ENCODE results near the gene CDH4. TPM values are rescaled to one million over a fixed set of nuclear protein-coding genes. Genes with fewer than 3 reads are reported as not detected.

Gene CDH4
- total RNA-seq, 1 experiment from 2014 or later, result not detected

DNA sequence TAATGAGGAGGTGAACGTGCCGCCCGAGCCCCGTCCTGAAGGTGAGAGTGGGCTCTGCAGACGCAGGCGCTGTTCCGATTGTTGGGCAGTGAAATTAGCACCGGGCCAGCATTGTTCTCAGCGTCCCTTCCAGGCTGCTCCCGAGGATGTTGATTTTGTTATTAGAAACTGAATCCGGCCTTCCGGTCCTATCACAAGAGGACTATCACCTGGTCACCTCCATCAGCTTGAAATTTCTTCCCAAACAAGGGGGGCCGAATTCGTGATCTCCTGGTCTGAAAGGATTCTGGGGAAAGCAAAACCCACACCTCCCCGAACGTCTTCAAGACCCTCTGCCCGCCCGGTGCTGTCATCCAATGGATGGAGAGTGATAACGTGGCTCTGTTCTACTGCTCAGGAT is 627.6 kb downstream of the CDH4 start:
- Histone ChIP-seq H4K20me1 (ENCODE audit: insufficient read depth, low read depth, low read length) (peaks cover 25% of the 10 kb centered on the region; the same call in 1 of the 2 replicates), H3K9me2 (replicated peaks; ENCODE audit: insufficient read depth, low read length) (no peaks in the 10 kb centered on the region), H3K4me3 (ENCODE audit: low read length) (no peak overlapping the region), H3K9ac (ENCODE audit: low read length) (no peak overlapping the region), H3K4me2 (ENCODE audit: low read depth, low read length, poor library complexity, severe bottlenecking) (no peak overlapping the region), H3K9me3 (ENCODE audit: low read length) (no peaks in the 10 kb centered on the region), H3K79me2 (ENCODE audit: low read length) (no peaks in the 10 kb centered on the region), H3K4me1 (ENCODE audit: low read length) (peaks cover 11% of the 10 kb centered on the region), H2AFZ (ENCODE audit: low read length) (no peak overlapping the region), H3K27me3 (ENCODE audit: low read length) (no peaks in the 10 kb centered on the region), H3K27ac (ENCODE audit: low read length) (no peak overlapping the region), H3K36me3 (ENCODE audit: insufficient read depth, low read length) (no peaks in the 10 kb centered on the region)
- no peak for DNase-seq

- no peak overlapping the region for H3K4me2 ChIP-seq (ENCODE audit: low read depth, low read length, poor library complexity, severe bottlenecking)
- no peaks in the 10 kb centered on the region for H3K79me2 ChIP-seq (ENCODE audit: low read length)
- no peaks in the 10 kb centered on the region for H3K9me2 ChIP-seq (replicated peaks; ENCODE audit: insufficient read depth, low read length)
- H3K27me3 ChIP-seq (ENCODE audit: low read length), result no peaks in the 10 kb centered on the region
- no peak overlapping the region for H3K27ac ChIP-seq (ENCODE audit: low read length)
- no peak for DNase-seq
- peaks cover 22% of the 10 kb centered on the region for H3K4me1 ChIP-seq (ENCODE audit: low read length)
- no peaks in the 10 kb centered on the region for H3K36me3 ChIP-seq (ENCODE audit: insufficient read depth, low read length)
- no peak overlapping the region for H3K4me3 ChIP-seq (ENCODE audit: low read length)
- no peaks in the 10 kb centered on the region for H3K9me3 ChIP-seq (ENCODE audit: low read length)
- H4K20me1 ChIP-seq (ENCODE audit: insufficient read depth, low read depth, low read length), result peaks cover 31% of the 10 kb centered on the region; the same call in 1 of the 2 replicates
- H2AFZ ChIP-seq (ENCODE audit: low read length), result no peak overlapping the region
- no peak overlapping the region for H3K9ac ChIP-seq (ENCODE audit: low read length)
These were observed 628.6 kb downstream of the CDH4 start for GRCh38 chr20:61880706-61881105.

DNA sequence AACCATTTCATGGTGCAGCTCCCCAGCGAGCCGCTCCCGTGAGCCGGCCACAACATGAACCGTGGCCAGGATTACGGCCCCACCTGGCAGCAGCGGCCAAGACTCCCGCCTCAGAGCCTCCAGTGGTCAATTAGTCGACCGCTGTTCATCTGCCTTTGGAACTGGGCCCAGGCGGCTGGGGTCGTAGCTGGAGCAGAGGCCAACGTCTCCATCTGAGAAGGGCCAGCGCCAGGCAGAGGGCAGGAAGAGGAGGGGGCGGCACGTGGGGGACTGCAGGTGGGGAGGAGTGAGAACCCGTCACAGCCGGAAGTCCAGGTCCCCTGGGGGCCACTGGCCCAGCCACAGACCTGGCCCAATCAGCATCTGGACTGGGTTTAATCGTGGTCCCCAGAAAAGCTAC is 629.4 kb downstream of the CDH4 start:
- H3K36me3 ChIP-seq (ENCODE audit: insufficient read depth, low read length), result no peaks in the 10 kb centered on the region
- H2AFZ ChIP-seq (ENCODE audit: low read length), result no peak overlapping the region
- H3K79me2 ChIP-seq (ENCODE audit: low read length), result no peaks in the 10 kb centered on the region
- no peaks in the 10 kb centered on the region for H3K9me3 ChIP-seq (ENCODE audit: low read length)
- peaks cover 34% of the 10 kb centered on the region; the same call in 1 of the 2 replicates for H4K20me1 ChIP-seq (ENCODE audit: insufficient read depth, low read depth, low read length)
- H3K4me1 ChIP-seq (ENCODE audit: low read length), result peaks cover 29% of the 10 kb centered on the region
- H3K27me3 ChIP-seq (ENCODE audit: low read length), result no peaks in the 10 kb centered on the region
- H3K4me2 ChIP-seq (ENCODE audit: low read depth, low read length, poor library complexity, severe bottlenecking), result no peak overlapping the region
- no peaks in the 10 kb centered on the region for H3K9me2 ChIP-seq (replicated peaks; ENCODE audit: insufficient read depth, low read length)
- no peak overlapping the region for H3K4me3 ChIP-seq (ENCODE audit: low read length)
- DNase-seq, result no peak
- H3K27ac ChIP-seq (ENCODE audit: low read length), result no peak overlapping the region
- no peak overlapping the region for H3K9ac ChIP-seq (ENCODE audit: low read length)

DNA sequence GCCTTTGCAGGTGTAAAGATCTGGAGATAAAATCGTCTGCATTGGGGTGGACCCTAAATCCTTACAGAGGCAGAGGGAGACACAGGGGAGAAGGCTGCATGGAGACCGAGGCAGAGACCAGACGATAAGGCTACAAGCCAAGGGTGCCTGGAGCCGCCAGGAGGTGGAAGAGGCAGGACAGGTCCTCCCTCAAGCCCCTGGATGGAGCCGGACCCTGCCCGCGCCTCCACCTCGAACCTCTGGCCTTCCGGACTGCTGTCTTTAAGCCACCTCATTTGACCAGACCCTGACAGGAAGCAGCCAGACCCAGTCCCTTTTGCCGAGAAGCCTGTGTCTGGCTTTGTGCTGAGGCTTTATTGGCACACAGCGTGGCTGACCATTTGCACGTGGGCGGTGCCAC is 629.8 kb downstream of the CDH4 start:
- H3K4me2 ChIP-seq (ENCODE audit: low read depth, low read length, poor library complexity, severe bottlenecking), result no peak overlapping the region
- no peak overlapping the region for H3K4me3 ChIP-seq (ENCODE audit: low read length)
- no peaks in the 10 kb centered on the region for H3K9me2 ChIP-seq (replicated peaks; ENCODE audit: insufficient read depth, low read length)
- no peak overlapping the region for H3K27ac ChIP-seq (ENCODE audit: low read length)
- peaks cover 34% of the 10 kb centered on the region; the same call in 1 of the 2 replicates for H4K20me1 ChIP-seq (ENCODE audit: insufficient read depth, low read depth, low read length)
- H3K79me2 ChIP-seq (ENCODE audit: low read length), result no peaks in the 10 kb centered on the region
- DNase-seq, result no peak
- H2AFZ ChIP-seq (ENCODE audit: low read length), result no peak overlapping the region
- no peak overlapping the region for H3K9ac ChIP-seq (ENCODE audit: low read length)
- no peaks in the 10 kb centered on the region for H3K27me3 ChIP-seq (ENCODE audit: low read length)
- peaks cover 33% of the 10 kb centered on the region for H3K4me1 ChIP-seq (ENCODE audit: low read length)
- no peaks in the 10 kb centered on the region for H3K9me3 ChIP-seq (ENCODE audit: low read length)
- H3K36me3 ChIP-seq (ENCODE audit: insufficient read depth, low read length), result no peaks in the 10 kb centered on the region

DNA sequence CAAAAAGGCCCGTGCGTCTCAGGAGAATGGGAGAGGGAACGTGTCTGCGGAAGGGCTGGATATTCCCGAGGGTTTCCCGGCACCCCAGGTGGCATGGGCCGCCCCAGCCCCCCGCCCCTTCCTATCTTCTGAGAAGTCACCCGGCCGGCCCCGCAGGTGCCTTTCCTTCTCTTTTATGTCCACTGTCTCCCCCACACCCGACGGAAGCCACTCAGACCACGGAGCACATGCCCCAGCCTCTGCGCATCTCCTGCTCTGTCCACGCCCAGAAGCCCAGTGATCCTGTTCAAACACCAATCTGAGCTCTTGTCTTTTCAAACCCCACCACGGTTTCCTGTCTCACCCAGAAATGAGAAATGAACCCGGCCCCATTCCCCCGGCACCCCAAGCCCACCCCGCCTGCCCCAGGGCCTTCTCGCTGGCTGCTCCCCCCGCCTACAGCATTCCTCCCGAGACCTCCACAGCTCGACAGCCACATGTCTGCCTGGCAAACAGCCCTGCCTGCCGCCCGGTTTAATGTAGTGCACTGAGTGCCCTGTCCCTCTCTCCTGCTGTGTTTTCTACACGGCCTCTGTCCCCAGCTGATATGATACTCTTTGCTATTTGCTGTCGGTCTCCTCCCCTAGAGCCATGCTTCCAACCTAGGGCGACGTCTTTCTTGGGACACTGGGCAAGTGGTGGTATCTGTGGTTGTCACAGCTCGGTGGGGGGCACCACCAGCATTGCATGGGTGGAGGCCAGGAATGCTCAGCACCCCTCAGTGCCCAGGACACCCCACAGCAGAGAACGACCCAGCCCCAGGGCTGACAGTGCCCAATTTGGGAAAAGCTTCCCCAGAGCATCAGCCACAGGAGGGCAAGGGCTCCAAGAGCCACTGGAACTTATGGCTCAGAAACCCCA is 630.9 kb downstream of the CDH4 start:
- Histone ChIP-seq H3K36me3 (ENCODE audit: insufficient read depth, low read length) (no peaks in the 10 kb centered on the region), H3K4me3 (ENCODE audit: low read length) (no peak overlapping the region), H3K27ac (ENCODE audit: low read length) (no peak overlapping the region), H3K9me2 (replicated peaks; ENCODE audit: insufficient read depth, low read length) (no peaks in the 10 kb centered on the region), H3K9ac (ENCODE audit: low read length) (no peak overlapping the region), H3K4me2 (ENCODE audit: low read depth, low read length, poor library complexity, severe bottlenecking) (no peak overlapping the region), H3K27me3 (ENCODE audit: low read length) (no peaks in the 10 kb centered on the region), H3K79me2 (ENCODE audit: low read length) (no peaks in the 10 kb centered on the region), H3K9me3 (ENCODE audit: low read length) (no peaks in the 10 kb centered on the region), H3K4me1 (ENCODE audit: low read length) (peaks cover 42% of the 10 kb centered on the region), H2AFZ (ENCODE audit: low read length) (no peak overlapping the region), H4K20me1 (ENCODE audit: insufficient read depth, low read depth, low read length) (peaks cover 36% of the 10 kb centered on the region; the same call in 1 of the 2 replicates)
- DNase-seq, result no peak

- H3K4me3 ChIP-seq (ENCODE audit: low read length), result no peak overlapping the region
- H3K36me3 ChIP-seq (ENCODE audit: insufficient read depth, low read length), result no peaks in the 10 kb centered on the region
- no peak overlapping the region for H3K27ac ChIP-seq (ENCODE audit: low read length)
- no peak overlapping the region for H2AFZ ChIP-seq (ENCODE audit: low read length)
- no peaks in the 10 kb centered on the region for H3K79me2 ChIP-seq (ENCODE audit: low read length)
- no peaks in the 10 kb centered on the region for H3K27me3 ChIP-seq (ENCODE audit: low read length)
- peaks cover 42% of the 10 kb centered on the region for H3K4me1 ChIP-seq (ENCODE audit: low read length)
- H3K9me2 ChIP-seq (replicated peaks; ENCODE audit: insufficient read depth, low read length), result no peaks in the 10 kb centered on the region
- no peak for DNase-seq
- H4K20me1 ChIP-seq (ENCODE audit: insufficient read depth, low read depth, low read length), result peaks cover 31% of the 10 kb centered on the region; the same call in 1 of the 2 replicates
- no peak overlapping the region for H3K9ac ChIP-seq (ENCODE audit: low read length)
- no peak overlapping the region for H3K4me2 ChIP-seq (ENCODE audit: low read depth, low read length, poor library complexity, severe bottlenecking)
- H3K9me3 ChIP-seq (ENCODE audit: low read length), result no peaks in the 10 kb centered on the region
These were observed 631.9 kb downstream of the CDH4 start for GRCh38 chr20:61883857-61884393.

GRCh38 chr20:61884571-61885389 is 632.7 kb downstream of the CDH4 start:
- no peak overlapping the region for H3K27ac ChIP-seq (ENCODE audit: low read length)

More at GRCh38 chr20:61884571-61885389, 632.7 kb downstream of the CDH4 start:
- H2AFZ ChIP-seq (ENCODE audit: low read length), result no peak overlapping the region
- peak overlapping the region; percentile 62 for H3K4me2 ChIP-seq (ENCODE audit: low read depth, low read length, poor library complexity, severe bottlenecking)
- H3K27me3 ChIP-seq (ENCODE audit: low read length), result no peaks in the 10 kb centered on the region; the same call in 1 of the 2 replicates
- H4K20me1 ChIP-seq (ENCODE audit: insufficient read depth, low read depth, low read length), result peaks cover 31% of the 10 kb centered on the region; the same call in 1 of the 2 replicates
- peaks cover 42% of the 10 kb centered on the region for H3K4me1 ChIP-seq (ENCODE audit: low read length)
- no peaks in the 10 kb centered on the region for H3K36me3 ChIP-seq (ENCODE audit: insufficient read depth, low read length)
- H3K9me3 ChIP-seq (ENCODE audit: low read length), result no peaks in the 10 kb centered on the region
- peak; percentile 70 for DNase-seq
- H3K4me3 ChIP-seq (ENCODE audit: low read length), result no peak overlapping the region
- no peak overlapping the region for H3K9ac ChIP-seq (ENCODE audit: low read length)
- 0 out of 2 replicates have a peak, but pooled peaks cover 1% of the 10 kb centered on the region for H3K9me2 ChIP-seq (replicated peaks; ENCODE audit: insufficient read depth, low read length)
- H3K79me2 ChIP-seq (ENCODE audit: low read length), result no peaks in the 10 kb centered on the region

All from Karpas-422 (cell line).